HG03095 (cell line): ENCODE data around the gene ZNF3.
A peak's percentile ranks its signal among the peaks of the same experiment; 100 is the strongest.

ENCODE experiments used
- ATAC-seq: cut with Tn5 transposase; IDR thresholded peaks from one replicate; pipeline ENCODE4 v1.9.1; 2021; ENCODE audit warnings: moderate library complexity; ENCODE audit not compliant: unreplicated experiment

ZNF3 gene

DNA sequence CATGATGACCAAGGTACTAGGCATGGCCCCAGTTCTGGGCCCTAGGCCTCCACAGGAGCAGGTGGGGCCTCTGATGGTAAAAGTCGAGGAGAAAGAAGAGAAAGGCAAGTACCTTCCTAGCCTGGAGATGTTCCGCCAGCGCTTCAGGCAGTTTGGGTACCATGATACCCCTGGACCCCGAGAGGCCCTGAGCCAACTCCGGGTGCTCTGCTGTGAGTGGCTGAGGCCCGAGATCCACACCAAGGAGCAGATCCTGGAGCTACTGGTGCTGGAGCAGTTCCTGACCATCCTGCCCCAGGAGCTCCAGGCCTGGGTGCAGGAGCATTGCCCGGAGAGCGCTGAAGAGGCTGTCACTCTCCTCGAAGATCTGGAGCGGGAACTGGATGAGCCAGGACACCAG lies 24.5 kb downstream of the ZNF3 start:
- no peak for ATAC-seq

DNA sequence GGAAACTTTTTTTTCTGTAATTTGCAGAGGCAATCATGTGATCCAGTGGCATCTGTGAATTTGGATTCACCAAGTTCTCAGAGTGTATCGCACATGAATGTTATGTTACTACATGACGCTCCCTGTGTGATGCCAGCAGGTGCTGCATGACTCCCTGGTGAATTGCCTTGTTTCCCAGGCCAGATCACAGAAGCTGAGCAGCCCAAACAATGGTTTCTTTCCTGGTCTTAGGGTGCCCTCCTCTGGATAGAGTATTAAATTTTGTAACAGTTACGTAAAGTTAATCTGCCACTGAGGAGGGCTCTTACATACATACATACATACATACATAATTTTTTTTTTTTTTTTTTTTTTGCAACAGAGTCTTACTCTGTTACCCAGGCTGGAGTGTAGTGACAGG lies 28.3 kb downstream of the ZNF3 start:
- no peak for ATAC-seq

DNA sequence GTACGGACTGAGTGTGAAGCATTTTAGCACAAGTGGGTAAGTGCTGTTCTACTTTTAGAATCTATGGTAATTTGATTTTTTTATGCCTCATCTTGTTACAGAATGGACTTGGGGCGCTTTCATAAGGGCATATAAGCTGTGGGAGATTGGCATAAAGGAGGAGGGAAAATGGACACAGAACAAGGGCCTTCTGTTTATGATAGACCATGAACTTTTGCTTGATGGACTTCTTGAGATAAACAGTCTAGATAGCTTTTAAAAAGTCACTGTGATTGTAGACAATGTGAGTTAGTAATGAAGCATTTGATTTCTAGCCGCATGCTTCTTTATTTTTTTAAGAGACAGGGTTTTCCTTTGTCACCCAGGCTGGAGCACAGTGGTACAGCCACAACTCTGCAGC lies 29.9 kb downstream of the ZNF3 start:
- ATAC-seq = no peak

DNA sequence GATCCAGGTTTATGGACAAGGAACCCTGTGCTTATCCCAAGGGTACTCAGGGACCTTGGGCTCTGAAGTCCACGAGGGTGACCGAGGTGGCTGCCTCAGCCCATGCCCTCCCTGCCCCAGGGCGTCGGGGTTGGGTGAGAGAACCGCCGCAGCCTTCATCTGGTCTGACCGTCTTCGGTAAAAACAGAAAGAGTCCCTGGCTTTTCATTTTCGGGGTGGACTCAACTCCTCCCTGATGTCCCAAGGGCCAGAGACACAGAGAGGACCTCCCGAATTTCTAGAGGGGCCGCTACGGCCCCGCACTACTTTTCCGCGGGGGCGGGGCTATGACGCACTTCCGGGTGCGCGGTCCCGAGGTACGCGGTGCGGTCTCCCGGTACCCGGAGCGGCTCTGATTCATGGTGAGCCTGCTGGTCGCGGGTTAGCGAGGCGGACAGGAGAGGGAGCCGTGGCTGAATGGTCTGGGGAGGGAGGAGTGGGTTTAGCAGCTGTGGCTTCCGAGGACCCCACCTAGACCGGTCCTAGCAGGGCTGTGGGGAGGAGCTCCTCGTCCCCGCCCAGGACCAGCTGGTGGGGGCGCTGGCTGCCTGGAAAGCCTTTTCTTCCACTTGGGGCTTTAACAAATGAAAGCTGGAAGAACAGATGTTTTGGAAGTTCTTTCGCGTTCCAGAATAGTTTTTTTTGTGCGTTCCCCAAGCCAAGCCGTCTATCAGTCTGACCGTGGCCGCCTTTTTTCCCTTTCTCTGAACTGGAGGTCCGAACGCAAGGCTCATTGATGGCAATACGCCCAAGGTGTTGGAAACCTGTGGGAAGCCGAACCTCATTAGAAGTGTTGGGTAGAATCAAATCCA lies 31.9 kb downstream of the ZNF3 start, which contains the start of gene ZSCAN21:
ZSCAN21 (plus strand) TSS at position 334 of the 851 bp plus-strand sequence. CDS start 7,233 bp downstream, outside the sequence.
- peak; percentile 87 for ATAC-seq

DNA sequence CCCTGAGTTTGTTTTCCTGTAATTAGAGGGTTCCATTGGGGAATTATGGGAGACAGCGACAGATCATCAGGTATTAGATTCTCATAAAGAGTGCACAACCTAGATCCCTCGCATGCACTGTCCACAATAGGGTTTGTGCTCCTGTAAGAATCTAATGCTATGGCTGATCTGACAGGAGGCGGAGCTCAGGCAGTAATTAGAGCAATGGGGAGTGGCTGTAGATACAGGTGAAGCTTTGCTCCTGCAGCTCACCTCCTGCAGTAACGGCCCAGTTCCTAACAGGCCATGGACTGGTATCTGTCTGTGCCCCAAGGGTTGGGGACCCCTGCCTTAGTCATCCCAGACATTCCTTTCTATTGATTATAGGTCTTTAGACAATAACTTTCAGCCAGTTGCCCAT lies 32.8 kb downstream of the ZNF3 start:
- ATAC-seq = no peak

DNA sequence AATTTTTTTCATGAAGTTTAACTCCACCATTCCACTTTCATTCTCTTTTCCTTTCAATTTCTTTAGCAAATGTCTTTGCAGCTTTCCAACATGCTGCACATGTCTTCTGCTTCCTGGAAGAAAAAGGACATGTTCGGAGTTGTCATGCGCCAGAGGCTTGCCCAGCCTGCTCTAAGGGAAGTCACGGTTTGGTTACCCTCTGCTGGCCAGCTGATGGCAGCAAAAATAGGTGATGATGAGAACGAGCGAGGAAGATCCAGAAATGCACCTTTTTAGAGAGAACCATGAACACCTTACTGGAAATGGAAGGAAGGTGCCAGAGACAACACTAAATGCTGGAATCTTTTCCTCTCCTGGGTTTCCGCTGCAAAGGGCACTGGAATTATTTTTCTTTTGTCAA lies 36.8 kb downstream of the ZNF3 start:
- no peak for ATAC-seq

DNA sequence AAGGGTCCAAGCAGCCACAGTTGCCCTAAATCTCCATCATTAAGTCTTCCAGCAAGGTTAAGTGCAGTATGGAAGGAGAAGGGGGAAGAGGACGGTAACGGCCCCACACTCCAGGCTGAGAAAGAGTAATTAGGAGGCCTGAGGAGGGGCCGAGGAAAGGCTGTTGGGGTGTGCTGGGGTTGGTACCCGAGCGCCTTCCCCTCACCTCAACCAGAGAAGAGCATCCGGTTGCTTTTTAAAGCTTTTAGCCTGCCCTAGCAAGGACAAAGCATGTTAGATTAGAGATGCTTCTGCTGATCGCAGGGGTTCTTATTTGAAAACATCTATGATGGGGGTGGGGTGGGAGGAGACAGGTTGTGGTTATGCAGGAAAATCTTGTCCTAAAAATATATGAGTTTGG lies 40.9 kb downstream of the ZNF3 start:
- ATAC-seq = no peak

DNA sequence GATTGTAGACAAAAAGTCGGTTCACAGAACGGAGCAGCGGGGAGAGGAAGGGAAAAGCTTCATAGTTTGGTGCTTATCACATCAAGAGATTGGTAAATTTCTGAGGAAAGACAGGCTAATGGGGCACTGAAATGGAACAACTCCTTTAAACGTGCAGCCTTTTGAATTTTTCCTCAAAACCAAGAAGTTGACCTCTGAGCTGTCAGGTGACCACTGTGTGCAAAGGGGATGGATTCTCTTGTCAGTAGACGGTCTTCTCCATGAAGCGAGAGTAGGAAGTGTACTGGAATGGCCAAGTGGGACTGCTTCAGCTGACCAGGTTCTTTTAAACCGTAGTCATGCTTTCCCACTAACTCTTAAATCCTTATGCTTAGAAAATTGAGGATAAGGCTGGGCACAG lies 43.2 kb downstream of the ZNF3 start:
- no peak for ATAC-seq

DNA sequence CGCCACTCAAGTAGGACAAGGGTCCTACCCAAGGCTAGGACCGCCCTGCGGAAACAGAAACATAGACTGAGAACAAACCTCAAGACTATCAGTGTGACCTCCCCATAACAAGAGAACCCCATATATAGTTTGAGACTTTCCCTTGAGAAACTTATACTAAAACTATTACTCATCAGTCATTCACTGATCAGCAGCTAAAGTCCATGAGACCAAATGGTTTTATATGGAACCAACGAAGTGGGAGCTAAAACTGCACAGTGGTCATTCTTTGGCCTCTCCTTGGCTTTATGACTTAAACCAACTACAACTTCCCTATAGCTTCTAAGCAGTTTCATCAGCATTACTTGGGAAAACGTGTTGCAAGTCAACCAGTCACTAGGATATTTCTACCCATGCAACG lies 45.6 kb downstream of the ZNF3 start:
- no peak for ATAC-seq

DNA sequence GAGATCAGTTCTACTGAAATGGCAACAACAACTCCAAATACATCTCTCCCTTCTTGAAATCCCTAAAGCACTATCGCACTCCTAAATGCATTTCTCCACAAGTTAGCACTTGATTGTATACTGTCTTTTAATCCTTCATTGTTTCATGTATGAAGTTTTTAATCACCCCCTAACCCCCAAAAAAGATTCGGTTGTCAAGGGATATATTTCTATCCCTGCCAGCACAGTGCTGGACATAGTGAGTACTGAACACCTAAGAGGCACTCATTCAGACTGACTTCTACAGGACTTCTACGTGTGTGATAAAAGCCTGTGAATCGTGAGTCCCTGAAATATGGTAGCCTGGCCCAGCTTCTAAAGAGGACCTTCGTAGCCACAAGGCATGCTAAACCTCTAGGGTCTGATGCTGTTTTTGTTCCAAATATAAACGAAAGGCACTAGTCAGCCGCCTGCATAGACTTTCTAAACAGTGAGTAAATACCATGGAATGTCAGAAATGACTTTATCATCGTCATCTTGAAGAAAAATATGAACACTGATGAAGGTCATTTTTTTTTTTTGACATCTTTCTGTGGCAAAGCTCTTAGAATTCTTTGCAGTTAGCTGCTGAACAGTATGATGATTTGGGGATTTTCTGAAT lies 46.5 kb downstream of the ZNF3 start:
- ATAC-seq = no peak

DNA sequence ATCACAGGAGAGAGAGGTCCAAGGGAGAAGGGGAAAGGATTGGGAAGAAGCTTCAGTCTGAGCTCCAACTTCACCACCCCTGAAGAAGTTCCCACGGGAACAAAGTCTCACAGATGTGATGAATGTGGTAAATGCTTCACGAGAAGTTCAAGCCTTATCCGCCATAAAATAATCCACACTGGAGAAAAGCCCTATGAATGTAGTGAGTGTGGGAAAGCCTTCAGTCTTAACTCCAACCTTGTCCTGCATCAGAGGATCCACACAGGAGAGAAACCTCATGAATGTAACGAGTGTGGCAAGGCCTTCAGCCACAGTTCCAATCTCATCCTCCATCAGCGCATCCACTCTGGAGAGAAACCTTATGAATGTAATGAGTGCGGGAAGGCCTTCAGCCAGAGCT lies 48.0 kb downstream of the ZNF3 start:
- ATAC-seq = no peak

DNA sequence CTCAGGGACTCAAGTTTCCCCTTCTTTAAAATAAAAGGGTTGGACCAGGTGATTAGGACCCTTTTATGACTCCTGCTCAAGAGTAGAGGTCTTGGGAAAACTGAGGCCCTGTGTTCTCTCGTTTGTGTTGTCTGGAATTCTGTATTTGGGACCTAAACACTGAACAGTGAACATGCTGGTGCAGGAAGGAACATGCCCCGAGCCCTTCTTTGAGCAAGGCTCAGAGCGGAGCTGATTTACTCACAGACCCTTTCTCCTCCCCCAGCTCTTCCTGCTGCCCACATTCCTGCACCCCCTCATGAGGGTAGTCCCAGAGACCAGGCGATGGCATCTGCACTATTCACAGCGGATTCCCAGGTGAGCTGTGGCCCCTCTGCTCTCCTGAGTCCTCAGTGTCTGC lies 51.9 kb downstream of the ZNF3 start:
- no peak for ATAC-seq

DNA sequence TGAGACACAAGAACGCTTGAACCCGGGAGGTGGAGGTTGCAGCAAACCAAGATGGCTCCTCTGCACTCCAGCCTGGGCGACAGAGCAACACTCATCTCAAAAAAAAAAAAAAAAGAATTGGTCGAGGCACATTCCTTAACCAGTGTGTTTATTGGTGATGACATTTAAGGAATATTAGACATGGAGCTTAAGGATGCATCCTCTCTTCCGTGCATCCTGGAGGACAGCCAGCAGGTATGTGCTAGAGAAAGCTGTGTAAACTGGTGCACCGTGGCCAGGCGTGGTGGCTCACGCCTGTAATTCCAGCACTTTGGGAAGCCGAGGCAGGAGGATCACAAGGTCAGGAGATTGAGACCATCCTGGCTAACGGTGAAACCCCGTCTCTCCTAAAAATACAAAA lies 54.3 kb downstream of the ZNF3 start:
- ATAC-seq = no peak

DNA sequence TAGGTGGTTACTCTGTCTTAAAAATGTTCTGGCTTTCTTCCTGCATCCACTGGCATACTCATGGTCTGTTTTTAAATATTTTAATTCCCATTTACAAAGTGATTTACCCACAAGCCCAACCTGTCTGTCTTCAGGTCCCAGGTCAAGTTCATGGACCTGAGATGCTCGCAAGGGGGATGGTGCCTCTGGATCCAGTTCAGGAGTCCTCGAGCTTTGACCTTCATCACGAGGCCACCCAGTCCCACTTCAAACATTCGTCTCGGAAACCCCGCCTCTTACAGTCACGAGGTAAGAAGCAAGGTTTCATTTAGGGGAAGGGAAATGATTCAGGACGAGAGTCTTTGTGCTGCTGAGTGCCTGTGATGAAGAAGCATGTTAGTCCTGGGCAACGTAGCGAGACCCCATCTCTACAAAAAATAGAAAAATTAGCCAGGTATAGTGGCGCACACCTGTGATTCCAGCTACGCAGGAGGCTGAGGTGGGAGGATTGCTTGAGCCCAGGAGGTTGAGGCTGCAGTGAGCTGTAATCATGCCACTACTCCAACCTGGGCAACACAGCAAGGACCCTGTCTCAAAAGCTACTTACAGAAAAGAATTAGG lies 57.4 kb downstream of the ZNF3 start:
- ATAC-seq = no peak

DNA sequence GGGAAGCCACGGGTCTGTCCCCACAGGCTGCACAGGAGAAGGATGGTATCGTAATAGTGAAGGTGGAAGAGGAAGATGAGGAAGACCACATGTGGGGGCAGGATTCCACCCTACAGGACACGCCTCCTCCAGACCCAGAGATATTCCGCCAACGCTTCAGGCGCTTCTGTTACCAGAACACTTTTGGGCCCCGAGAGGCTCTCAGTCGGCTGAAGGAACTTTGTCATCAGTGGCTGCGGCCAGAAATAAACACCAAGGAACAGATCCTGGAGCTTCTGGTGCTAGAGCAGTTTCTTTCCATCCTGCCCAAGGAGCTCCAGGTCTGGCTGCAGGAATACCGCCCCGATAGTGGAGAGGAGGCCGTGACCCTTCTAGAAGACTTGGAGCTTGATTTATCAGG lies 58.0 kb downstream of the ZNF3 start:
- ATAC-seq = no peak

DNA sequence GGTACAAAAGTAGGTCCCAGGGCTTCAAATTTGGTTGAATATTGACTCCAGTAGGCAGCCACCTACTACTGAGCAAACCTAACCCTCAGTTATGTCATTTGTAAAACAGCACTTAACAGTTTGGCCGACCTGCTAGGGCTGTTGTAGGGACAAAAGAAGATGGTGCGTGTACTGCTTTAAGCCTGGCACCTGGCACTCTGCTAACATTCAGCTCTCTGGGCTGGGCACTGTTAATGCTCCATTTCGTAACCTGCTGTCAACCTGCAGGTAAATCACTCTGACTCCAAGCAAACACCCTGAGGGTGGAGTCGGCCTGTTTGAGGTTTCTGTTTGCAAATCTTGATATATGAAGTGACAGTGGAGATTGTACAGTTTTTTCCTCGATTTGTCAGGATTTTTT lies 58.9 kb downstream of the ZNF3 start:
- ATAC-seq = no peak

DNA sequence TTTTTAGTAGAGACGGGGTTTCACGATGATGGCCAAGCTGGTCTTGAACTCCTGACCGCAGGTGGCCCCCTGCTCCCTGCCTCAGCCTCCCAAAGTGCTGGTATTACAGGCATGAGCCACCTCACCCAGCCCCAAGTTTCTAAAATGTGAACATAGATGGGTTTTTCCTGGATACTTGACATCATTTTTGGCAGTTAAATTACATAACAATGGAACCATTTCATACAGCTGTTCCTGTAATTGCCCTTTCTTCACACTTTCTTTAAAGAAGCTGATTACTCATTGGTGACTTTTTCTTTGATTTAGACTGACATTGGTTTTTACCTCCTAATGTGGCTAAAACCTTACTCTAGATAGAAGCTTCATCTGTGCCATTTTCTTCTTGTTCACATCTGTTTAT lies 60.2 kb downstream of the ZNF3 start:
- ATAC-seq = no peak
